Stimulated activated CD4-positive, alpha-beta T cell treated with anti-CD3 and anti-CD28 coated beads, Interleukin-2, amount 100 ng/mL, for 24 hours (primary cell): ENCODE results near the gene C8G.

Experiments used
- DNase-seq, 2 donors: peaks; one replicate each; pipeline ENCODE4 v3.0.0-alpha.2; 2020

Gene C8G

DNA sequence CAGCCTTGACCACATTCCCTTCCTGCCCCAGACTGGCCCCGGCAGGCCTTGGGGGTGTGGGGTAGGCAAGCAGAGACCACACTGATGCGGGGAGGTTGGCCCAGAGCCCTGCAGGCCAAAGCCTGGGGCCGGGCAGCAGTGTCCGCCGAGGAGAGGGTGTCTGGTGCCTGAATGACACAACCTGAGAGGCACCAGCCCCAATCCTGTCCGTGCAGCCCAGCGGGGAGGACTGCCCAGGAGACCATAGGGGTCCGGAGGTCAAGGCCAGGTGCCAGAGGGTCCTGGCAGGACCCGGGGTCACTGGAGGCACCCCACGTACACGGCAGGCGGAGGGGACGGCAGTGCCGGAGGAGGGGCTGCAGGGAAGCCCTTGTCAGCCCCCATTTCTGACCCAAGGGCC lies 26.7 kb downstream of the C8G start:
- no peak for DNase-seq

DNA sequence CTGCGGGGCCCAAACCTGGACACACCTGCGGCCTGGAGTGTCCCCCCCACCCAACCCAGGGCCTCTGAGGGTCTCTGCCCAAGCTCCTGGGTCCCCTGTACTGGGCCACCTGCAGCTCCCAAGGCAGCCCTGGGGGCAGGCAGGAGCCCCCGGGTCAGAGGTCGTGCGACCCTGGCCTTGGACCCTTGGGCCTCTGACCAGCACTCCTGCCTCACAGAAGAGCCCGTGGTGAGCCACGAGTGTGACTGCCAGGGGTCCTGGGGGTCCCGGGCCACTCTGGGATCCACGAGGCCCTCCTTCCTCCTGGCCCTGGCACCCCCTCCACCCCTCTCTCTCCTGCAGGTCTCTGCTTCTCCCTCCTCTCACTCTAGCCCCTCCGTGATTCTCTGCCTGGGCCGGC lies 27.3 kb downstream of the C8G start:
- DNase-seq = no peak

DNA sequence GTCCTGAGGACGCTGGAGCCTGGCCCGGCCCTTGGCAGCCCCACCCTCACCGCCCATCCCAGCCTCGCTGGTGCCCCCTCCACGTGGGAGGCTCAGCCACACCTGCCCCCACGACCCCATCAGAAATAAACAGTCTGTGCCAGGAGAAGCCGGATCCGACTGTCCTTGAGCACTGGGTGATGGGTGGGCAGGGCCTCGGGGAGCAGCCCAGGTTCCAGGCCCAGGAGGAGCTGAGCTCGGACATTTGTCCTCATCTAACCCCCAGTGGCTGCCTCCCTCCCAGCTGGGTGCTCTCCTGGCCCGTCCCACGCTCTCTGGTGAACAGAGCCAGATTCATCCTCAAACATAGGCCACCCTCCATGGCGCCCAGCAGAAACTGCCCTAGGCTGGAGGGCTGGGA lies 27.7 kb downstream of the C8G start:
- no peak for DNase-seq

DNA sequence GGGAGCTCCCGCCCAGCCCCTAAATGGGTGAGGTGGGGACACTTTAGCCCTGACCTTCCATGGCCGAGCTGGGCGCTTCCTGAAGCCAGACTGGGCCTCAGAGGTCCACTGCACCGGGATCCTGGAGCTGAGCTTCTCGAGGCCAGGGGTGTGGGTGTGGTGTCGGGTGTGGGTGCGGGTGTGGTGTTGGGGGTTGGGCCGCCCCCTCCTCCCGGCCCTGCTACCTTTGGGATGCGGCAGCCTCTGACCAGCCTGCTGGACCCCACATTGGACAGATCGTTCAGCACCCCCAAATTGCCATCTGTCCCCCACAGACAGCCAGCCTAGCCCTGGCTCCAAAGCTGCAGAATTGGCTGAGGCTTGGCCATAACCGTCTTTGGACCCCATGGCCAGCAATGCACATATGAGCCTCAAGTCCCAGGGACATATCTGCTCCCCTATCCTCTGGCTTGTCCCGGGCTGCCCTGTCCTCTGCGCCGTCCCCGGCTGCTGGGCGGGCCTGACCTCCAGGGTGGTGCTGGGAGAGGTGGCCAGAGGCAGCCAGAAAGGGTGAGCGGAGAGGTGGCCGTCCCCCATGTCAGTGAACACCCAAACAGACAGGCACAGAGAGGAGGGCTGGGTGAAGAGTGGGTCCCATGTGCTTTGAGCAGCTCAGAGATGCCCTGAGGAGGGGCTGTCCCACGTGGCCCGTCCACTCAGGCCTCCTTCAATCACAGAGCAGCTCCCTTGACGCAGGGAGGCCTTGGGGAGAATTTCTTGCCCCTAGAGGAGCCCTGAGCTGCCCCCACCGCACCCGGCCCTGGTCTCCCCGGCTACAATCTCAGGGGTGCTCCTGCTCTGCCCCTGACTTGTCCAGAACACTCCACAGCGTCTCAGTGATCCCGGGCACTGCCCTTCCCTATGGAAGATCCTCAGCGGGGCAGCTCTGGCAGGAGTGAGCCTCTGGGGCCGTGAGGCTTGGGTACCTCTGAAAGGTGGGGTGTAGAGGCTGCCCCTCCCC lies 28.9 kb downstream of the C8G start:
- no peak for DNase-seq

DNA sequence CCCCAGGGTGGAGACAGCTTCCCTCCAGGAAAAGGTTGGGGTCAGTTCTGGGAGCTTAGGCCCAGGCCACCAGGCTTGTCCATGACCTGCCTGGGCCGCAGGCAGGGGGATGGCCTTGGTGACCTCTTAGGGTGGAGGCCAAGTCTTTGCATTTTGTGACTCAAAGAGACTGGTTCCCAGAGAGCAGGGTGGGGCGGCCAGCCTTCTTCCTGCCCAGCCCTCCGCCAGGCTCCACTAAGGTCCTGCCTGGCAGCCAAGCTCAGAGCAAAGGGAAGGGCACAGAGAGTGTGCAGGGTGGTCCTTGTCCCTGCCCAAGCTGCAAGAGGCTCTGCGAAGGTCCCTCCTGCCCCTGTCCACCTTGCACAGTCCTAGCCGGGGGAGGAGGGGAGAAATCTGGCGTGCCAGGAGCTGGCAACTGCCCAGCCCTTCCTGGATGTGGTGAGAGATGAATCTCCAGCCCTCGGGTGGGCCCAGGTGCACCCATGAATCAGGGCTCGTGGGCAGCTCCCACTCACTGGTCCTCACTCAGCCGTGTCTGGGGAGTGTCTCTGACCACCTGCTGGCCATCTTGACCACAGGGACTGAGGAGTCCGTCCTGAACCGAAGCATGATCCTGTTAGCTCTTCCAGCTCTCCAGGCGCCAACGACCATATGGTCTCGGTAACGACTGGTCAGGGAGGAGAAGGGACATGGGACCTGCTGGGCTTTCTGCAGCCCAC lies 29.9 kb downstream of the C8G start:
- no peak for DNase-seq

DNA sequence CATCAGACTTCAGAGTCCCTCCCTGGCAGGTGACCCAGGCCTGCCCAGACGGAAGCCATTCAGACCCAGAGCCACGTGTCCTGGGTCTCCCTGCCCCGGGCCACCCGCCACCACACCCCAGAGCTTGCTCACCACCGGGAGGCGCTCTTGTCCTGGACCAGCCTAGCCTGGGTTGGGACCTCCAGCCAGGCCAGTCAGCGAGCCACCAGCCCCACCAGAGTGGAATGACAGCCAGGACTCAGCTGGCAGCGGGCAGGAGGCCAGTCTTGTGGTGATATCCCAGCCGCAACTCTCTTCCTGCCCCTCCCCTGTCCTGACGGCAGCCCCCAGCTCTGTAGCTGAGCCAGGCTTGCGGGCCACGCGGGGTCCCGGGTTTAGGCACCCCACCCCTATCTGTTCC lies 30.6 kb downstream of the C8G start:
- peak in 1 of 2 donors; percentile 58 for DNase-seq

DNA sequence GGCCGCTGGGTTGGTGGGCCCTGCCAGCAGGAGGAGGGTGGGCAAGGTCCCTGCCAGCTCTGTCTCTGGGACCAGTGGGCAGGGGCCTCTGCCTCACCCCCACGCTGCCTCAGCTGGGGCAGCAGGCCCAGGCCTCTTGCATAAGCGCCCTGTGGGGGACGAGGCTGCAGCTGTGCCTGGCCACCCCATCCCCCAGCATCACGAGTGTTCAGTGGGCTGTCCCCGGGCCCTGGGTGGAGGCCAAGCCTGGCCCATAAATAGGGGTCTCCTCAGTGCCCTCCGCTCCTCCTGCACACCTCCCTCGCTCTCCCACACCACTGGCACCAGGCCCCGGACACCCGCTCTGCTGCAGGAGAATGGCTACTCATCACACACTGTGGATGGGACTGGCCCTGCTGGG lies 32.2 kb downstream of the C8G start, which contains the start of gene PTGDS:
TSS of gene PTGDS (plus strand) at position 282 of the 400 bp plus-strand sequence. CDS start at position 357, 75 bp downstream.
- DNase-seq = no peak

DNA sequence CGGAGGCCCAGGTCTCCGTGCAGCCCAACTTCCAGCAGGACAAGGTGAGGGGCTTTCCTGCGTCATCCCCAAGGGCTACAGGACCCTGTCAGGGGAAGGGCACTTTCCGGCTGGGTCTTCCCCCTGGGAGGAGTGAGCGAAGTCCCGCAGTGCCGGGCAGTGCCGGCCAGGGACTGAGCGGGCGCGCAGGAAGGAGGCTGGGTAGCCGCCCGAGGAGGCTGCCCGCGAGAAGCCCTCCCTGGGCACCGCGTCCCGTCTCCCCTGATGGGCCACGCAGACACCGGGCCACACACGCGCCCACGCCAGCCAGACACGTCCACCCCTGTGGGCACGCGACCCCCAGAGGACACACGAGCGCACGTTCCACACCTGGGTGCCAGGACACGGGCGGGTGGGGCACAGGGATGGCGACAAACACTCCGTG lies 32.6 kb downstream of the C8G start:
- no peak for DNase-seq

DNA sequence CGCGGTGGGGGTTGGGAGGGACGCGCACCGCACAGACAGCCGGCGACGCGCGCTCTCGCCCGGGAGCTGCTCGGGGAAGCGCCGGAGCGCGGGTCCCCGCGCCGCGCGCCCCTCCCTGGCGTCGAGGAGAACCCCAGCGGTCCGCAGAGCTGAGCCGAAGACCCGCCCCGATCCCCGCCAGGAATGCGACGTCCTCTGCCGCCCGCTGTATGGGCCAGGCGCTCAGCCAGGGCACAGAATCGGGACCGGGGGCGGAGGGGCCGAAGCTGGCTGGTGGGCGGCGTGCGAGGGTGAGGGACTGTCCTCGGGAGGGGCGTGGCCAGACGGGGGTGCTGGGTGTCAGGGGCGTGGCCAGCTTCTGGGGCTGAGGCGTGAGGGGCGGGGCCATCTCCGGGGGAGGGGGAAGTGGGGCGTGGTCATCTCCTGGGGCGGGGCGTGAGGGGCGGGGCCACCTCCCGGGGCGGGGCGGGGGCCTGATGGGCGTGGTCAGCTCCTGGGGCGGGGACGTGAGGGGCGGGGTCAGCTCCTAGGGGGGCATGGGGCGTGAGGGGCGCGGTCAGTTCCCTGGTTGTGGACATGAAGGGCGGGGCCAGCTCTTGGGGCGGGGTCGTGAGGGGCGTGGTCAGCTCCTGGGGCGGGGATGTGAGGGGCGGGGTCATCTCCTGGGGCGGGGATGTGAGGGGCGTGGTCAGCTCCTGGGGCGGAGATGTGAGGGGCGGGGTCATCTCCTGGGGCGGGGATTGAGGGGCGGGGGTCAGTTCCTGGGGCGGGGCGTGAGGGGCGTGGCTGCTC lies 33.2 kb downstream of the C8G start:
- peak; percentile 71 to 73 for DNase-seq

DNA sequence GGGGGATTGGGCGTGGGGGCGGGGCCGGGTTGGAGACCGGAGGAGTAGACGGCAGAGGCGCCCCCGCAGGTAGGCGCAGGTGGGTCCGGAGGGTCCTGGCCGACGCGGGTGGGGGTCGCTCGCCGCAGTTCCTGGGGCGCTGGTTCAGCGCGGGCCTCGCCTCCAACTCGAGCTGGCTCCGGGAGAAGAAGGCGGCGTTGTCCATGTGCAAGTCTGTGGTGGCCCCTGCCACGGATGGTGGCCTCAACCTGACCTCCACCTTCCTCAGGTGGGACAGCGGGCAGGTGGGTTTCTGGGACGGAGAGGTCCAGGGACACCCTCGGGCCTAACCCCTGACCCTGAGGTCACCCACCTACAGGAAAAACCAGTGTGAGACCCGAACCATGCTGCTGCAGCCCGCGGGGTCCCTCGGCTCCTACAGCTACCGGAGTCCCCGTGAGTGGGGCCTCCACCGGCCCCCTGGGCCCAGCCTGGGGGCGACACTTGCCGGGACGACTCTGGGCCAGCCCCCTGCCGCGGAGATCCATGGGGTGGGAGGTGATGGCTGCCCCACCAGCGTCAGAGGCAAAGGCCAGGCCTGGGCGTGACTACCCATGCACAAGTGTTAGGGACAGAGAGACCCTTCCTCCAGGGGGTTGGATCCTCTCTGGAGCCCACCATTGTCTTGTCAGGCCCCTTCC lies 34.0 kb downstream of the C8G start:
- no peak for DNase-seq

DNA sequence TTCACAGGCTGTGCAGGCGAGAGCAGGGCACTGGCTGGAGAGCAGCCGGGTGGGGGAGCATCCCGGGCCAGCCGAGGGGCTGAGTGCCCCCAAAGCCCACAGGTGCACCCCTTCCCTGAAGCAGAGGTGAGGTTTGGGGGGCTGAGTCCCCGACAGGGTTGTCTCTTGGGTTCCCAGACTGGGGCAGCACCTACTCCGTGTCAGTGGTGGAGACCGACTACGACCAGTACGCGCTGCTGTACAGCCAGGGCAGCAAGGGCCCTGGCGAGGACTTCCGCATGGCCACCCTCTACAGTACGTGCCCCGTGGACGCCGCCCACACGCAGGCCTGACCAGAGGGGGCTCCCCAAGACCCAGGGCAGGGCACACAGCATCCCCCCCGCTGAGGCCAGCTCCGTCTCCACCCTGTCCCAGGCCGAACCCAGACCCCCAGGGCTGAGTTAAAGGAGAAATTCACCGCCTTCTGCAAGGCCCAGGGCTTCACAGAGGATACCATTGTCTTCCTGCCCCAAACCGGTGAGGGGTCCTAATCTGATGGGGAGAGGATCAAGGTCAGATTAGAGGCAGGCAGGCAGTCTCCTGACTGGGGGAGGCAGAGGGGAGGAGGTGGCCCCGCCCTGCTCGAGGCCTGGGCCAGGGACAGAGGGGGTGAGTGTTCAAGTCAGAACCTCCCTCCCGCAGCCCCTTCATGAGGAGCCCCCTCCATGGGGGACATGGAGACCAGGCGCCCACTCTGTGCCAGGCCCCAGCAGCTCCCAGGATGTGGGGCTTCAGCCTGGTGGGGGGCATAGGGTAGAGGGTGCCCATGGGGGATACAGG lies 34.9 kb downstream of the C8G start:
- DNase-seq = no peak

DNA sequence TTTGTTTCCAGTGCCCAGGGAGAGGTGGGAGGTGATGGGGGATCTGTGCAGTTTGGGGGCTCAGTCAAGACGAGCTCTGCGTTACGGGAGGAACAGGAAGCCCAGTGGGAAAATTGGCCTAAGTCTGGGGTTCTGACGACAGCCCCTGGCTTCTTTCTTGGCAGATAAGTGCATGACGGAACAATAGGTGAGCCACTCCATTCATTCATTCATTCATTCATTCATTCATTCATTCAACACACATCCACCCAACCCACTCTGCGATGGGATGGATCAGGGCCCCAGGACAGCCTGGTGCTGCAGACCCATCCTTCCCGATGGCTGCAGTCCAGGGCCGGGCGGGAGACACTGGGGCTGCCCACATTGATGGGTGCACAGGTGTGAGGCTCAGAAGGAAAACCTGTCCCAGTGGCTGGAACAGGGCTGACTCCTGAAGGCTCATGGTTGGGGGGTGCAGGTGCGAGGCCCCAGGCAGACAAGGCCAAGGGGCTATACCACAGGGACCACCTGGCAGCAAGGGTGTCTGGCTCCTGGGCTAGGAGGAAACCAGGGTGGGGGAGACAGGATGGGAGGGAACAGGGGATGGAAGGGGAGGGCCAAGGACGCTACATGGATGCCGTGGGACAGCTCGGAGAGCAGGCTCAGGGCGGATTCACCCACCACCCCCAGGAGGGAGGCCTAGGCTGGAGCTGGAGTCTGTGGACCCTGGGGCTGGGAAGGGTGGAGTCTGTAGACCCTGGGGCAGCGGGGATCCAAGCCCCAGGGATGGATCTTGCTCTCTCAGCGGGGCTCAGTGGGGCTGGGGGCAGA lies 35.8 kb downstream of the C8G start:
- no peak for DNase-seq

DNA sequence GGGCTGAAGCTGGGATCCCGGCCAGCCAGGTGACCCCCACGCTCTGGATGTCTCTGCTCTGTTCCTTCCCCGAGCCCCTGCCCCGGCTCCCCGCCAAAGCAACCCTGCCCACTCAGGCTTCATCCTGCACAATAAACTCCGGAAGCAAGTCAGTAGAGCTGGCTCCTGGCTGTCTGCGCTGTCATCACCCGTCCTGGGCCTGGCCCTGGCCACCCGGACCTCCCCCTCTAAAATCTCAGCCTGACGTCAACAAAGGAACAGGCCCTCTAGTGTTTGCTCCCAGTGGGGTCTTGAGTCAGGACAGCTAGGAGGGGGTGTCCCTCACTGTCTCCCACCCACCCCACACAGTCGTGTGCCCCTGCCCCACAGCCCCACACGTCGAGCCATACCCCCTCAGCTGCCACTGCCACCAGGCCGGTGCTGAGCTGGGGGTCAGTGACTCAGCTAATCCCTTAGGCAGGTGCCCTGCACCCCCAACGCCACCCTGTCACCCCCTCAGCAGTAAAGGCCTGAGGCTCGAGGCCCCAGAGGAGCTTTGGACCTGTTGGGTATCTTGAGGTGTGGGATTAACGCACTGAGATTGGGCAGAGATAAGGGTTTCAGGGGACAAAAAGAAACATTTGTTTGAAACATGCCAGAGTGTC lies 36.7 kb downstream of the C8G start:
- DNase-seq = no peak

DNA sequence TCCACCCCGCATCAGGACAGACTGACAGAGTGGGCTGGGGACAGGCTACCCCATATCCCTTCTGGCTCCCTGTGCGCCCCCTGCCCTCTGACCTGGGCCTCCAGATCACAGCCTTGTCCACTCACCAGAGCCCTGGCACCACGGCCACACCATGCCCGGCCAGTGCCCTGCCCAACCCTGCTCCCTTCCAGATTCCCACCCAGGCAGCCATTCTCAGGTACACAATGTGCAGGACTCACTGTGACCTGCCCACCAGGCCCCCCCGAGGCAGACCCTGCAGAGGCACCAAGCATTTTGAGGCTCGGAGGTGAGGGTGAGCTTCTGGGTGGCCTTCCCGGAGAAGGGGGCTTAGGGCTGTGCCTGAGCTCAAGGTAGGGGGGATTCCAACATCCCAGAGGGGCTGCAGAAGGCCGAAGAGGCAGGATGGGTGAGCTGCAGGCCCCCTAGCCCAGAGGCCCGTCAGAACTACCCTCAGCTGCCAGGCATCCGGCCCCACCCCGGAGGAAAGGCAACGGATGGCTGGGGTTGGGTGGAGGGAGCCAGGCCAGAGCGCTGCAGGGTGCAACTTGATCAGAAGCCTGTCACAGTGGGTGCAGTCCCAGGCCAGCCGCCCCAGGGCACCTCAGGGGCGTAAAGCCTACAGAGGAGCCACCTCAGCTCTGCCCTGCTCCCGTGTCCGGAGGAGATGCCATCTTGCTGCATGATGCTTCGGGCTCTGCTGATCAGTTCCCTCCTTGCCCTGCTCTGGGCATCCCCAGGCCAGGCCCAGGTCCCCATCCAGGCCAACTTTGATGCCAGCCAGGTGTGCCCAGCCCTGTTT lies 37.4 kb downstream of the C8G start, which contains the start of gene LCNL1:
TSS of gene LCNL1 (plus strand) at position 762 of the 820 bp plus-strand sequence. CDS start 594 bp downstream, outside the sequence.
- no peak for DNase-seq

DNA sequence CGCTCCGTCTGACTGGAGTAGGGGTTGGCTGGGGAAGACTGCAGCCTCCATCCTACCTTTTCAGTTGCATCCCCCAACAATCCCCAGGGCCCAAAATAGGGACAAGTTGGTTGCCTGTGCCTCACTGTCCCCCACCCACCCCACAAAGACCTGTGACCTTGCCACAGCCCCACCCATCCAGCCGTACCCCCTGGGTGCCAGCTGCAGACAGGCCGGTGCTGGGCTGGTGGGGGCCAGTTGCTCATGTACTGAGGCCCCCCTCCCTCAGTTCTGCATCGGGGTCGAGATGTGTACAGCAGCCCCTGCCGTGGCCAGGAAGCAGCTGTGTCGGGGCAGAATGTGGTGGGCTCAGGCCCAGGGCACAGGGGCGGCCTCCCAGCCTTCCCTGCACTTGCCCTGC lies 38.1 kb downstream of the C8G start:
- DNase-seq = no peak

DNA sequence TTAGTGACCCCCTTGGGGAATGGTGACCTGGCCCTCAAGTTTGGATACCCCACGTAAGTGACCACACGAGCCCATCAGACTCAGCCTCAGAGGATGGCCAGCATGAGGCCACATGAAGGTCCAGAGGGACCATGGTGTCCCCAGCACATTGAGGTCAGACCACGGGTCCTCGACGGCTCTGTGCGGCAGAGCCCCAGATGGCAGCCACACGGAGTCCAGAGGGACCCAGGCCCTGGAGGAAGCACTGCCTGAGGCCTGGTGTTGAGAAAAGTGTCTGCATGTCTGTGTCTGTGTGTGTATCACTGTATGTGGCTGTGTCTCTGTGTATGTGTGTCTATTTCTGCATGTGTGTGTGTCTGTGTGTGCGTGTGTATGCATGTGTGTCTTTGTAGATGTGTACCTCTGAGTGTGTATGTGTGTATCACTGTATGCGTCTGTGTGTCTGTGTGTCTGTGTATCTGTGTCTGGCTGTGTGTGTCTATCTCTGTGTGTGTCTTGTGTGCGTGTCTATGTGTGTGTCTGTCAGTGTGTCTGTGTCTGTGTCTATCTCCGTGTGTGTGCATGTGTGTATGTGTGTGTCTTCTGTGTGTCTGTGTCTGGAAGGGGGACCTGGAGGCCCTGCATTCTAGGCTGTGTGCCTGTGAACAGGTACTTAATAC lies 38.7 kb downstream of the C8G start:
- DNase-seq = no peak

DNA sequence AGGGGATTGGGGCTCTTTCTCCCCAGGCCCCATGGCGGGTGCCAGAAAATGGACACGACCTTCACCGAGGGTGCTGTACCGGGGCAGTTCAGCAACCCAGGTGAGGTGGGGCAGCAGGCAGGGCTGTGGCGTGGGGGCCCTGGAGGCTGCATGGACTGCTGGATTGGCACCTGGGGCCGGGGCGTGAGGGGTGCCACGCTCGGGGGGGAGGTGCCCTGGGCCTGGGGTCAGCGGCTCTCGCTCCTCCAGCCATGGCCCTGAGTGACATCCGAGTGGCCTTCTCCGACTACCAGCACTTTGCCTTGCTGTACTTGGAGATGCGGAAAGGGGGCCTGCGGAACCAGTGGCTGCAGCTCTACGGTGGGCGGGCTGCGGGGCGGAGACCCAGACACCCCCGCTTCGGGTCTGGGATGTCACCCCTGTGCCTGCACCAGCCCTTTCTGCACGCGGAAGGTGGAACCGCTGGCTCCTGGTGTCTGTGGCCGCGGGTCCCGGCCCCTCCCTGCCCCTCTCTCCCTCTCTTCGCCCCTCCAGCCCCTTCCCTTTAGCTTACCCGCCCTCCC lies 39.5 kb downstream of the C8G start:
- DNase-seq = no peak

DNA sequence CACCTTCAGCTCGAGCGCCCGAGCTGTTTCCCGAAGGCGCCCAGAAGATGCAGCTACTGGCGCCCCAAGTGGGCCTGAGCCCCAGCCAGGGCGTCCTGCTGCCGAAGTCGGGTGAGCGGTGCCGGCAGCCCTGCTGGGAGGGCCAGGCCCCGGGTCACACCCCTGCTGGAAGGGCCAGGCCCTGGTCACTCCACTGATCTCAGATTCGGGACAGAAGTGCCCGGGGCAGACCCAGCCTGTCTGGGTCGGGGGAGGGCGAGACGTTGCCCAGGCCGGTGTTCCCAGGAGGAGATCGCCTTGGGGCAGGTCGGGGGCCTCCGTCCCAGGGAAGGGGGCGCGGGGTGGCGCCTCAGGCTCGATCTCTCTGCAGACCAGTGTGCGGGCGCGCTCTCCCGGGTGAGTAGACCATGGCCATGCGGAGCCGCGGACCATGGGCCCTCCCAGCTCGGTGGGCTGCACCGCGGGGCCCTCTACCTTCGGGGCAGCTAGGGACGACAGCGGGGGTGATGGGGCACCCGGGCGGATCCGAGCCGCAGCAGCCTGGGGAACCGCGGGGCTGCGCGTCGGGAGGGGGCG lies 40.1 kb downstream of the C8G start:
- no peak for DNase-seq
